ENCODE results near the gene ANKLE2. TPM values are rescaled to one million over a fixed set of nuclear protein-coding genes. Genes with fewer than 3 reads are reported as not detected.

Gene ANKLE2
- total RNA-seq, 3 donors from 2014 or later, result 64.2 to 75.4 (median 73.5) TPM

DNA sequence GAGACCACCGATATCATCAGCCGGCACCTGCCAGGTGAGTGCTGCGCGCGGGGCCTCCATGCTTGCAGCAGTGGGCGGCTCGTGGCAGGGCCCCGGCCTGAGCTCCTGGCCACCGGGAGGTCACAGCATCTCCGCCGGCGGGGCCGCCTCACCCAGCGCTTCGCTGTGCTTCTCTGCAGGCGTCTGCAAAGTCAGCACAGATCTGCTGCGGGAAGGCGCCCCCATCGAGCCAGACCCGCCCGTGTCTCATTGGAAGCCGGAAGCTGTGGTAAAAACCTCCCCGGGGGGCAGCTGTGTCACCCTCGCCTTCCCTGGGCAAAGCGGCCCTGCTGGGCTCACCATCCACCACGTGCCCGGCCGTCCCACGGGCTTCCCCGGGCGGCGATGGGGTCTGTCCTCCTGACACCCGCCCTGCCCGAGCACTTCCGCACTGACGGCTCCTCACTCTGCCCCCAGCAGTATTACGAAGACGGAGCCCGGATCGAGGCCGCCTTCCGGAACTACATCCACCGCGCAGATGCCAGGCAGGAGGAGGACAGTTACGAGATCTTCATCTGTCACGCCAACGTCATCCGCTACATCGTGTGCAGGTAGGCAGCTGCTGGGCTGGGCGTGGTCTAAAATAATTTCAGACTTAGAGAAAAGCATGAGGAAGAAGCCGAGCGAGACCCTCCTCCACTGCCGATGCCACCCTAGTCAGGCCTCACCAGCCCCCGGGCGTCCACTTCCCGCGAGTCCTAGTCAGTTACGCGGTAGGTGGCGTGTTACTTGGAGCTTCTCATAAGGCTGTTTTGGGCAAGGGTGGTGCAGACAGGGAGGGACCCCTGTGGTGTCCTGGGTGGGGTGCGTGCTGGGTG is 43.9 kb downstream of the ANKLE2 start:
- Histone ChIP-seq H3K27ac (no peak overlapping the region), H3K4me3 (no peak overlapping the region), H3K9me3 (no peaks in the 10 kb centered on the region), H3K4me1 (no peaks in the 10 kb centered on the region), H3K36me3 (no peaks in the 10 kb centered on the region), H3K27me3 (no peaks in the 10 kb centered on the region)
- no peak for TF ChIP-seq POLR2AphosphoS5 (IDR thresholded peaks at IDR 0.05)
- TF ChIP-seq, protein P1, sequence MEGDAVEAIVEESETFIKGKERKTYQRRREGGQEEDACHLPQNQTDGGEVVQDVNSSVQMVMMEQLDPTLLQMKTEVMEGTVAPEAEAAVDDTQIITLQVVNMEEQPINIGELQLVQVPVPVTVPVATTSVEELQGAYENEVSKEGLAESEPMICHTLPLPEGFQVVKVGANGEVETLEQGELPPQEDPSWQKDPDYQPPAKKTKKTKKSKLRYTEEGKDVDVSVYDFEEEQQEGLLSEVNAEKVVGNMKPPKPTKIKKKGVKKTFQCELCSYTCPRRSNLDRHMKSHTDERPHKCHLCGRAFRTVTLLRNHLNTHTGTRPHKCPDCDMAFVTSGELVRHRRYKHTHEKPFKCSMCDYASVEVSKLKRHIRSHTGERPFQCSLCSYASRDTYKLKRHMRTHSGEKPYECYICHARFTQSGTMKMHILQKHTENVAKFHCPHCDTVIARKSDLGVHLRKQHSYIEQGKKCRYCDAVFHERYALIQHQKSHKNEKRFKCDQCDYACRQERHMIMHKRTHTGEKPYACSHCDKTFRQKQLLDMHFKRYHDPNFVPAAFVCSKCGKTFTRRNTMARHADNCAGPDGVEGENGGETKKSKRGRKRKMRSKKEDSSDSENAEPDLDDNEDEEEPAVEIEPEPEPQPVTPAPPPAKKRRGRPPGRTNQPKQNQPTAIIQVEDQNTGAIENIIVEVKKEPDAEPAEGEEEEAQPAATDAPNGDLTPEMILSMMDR (IDR thresholded peaks at IDR 0.05), result no peak
- TF ChIP-seq POLR2A (IDR thresholded peaks at IDR 0.05), result no peak
- intact Hi-C loops (cut with DNase I; ENCODE audit: low total_unique reads), result no loop called here
- no peak for DNase-seq (ENCODE audit: low spot score in 2 of 2)

DNA sequence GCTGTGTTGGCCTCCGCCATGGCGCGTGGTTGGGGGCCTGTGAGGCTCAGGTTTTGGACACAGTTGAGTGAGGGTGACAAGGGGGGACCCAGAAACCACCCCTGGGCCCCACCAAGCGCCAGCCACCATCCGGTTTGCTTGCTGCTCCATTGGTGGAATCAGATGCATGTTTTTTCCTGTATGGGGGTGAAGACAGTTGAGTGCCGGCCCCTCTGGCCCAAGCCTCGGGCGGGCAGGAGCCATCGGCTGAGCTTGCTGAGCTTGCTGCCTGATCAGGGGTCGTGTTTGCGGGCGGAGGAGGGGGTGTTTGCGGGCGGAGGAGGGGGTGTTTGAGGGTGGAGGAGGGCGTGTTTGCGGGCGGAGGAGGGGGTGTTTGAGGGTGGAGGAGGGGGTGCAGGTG is 44.6 kb downstream of the ANKLE2 start:
- intact Hi-C loops (cut with DNase I; ENCODE audit: low total_unique reads), result no loop called here
- TF ChIP-seq POLR2AphosphoS5 (IDR thresholded peaks at IDR 0.05), result no peak
- TF ChIP-seq, protein P1 (IDR thresholded peaks at IDR 0.05), result no peak
- H3K36me3 ChIP-seq, result no peaks in the 10 kb centered on the region
- no peaks in the 10 kb centered on the region for H3K27me3 ChIP-seq
- H3K4me1 ChIP-seq, result peaks cover 0 to 1% of the 10 kb centered on the region in 2 donors
- H3K9me3 ChIP-seq, result no peaks in the 10 kb centered on the region
- no peak overlapping the region for H3K27ac ChIP-seq
- H3K4me3 ChIP-seq, result no peak overlapping the region
- no peak for DNase-seq (ENCODE audit: low spot score in 2 of 2)

DNA sequence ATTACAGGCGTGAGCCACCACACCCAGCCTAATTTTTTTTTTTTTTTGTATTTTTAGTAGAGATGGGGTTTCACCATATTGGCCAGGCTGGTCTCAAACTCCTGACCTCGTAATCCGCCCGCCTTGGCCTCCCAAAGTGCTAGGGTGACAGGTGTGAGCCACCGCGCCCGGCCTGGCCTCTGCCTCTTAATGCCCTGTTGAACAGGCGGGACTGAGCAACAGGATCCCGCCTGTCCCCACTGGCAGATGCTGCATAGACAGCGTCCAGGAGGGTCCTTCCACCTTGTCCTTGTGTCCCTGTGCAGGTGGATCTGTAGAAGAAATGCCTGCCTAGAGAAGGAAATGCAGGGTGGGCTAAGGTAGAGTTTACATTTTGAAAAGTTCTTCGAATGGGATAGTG is 45.3 kb downstream of the ANKLE2 start:
- Histone ChIP-seq H3K27ac (no peak overlapping the region), H3K4me1 (peaks cover 6 to 8% of the 10 kb centered on the region in 2 donors), H3K4me3 (no peak overlapping the region), H3K27me3 (no peaks in the 10 kb centered on the region), H3K9me3 (no peaks in the 10 kb centered on the region), H3K36me3 (no peaks in the 10 kb centered on the region)
- intact Hi-C loops (cut with DNase I; ENCODE audit: low total_unique reads), result no loop called here
- TF ChIP-seq, protein P1 (IDR thresholded peaks at IDR 0.05), result no peak
- no peak for TF ChIP-seq POLR2A (IDR thresholded peaks at IDR 0.05)
- TF ChIP-seq POLR2AphosphoS5 (IDR thresholded peaks at IDR 0.05), result no peak
- no peak for DNase-seq (ENCODE audit: low spot score in 2 of 2)

DNA sequence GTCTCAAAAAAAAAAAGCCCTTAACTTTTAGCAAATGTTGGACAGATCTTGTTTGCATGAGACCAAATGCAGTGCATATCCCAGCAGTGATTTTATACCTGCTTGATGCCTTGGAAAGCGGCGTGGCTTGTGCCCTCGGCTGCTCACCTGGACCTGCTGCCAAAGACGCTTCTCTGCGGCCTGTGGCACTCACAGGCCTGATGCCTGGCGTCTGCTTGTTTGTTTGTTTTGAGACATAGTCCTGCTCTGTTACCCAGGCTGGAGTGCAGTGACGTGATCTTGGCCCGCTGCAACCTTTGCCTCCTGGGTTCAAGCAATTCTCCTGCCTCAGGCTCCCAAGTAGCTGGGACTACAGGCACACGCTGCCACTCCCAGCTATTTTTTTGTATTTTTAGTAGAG is 45.8 kb downstream of the ANKLE2 start:
- intact Hi-C loops (cut with DNase I; ENCODE audit: low total_unique reads), result no loop called here
- no peak for DNase-seq (ENCODE audit: low spot score in 2 of 2)
- Histone ChIP-seq H3K9me3 (no peaks in the 10 kb centered on the region), H3K36me3 (no peaks in the 10 kb centered on the region), H3K27me3 (no peaks in the 10 kb centered on the region), H3K4me3 (no peak overlapping the region), H3K4me1 (peaks cover 7 to 8% of the 10 kb centered on the region in 2 donors), H3K27ac (no peak overlapping the region)
- TF ChIP-seq, protein P1 (IDR thresholded peaks at IDR 0.05), result no peak
- no peak for TF ChIP-seq POLR2AphosphoS5 (IDR thresholded peaks at IDR 0.05)

DNA sequence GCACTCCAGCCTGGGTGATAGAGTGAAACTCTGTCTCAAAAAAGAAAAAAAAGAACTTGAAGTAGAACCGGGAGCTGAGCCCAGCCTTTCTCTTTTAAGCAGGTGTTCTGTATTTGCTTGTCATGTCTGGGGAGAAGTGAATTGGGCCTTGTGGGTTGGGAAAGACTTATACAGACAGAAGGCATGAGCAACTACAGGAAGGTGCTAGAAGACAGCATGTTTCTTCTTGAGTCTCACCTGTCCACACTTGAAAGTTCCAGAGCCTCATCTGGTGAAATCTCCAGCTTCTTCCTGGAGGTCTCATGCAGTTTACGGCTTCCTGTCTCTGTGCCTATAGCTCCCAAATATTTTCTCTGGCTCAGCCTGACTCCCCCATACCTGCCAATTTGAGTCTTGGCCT is 48.5 kb downstream of the ANKLE2 start:
- H3K36me3 ChIP-seq, result no peaks in the 10 kb centered on the region
- H3K4me3 ChIP-seq, result no peak overlapping the region
- TF ChIP-seq POLR2A (IDR thresholded peaks at IDR 0.05) (no peak), POLR2AphosphoS5 (IDR thresholded peaks at IDR 0.05) (no peak)
- TF ChIP-seq, protein P1 (IDR thresholded peaks at IDR 0.05), result no peak
- no peak overlapping the region for H3K27ac ChIP-seq
- H3K27me3 ChIP-seq, result no peaks in the 10 kb centered on the region
- H3K4me1 ChIP-seq, result peaks cover 7 to 13% of the 10 kb centered on the region in 2 donors
- intact Hi-C loops (cut with DNase I; ENCODE audit: low total_unique reads), result loop anchor here (1.0 kb wide), 1 partner anchor 11 kb away; no protein-coding TSS in a partner anchor
- DNase-seq (ENCODE audit: low spot score in 2 of 2), result no peak
- H3K9me3 ChIP-seq, result no peaks in the 10 kb centered on the region

All from breast epithelium (tissue), 4 donors.